ENCODE measurements around the gene SYNJ1. TPM values are rescaled to one million over a fixed set of nuclear protein-coding genes. Genes with fewer than 3 reads are reported as not detected.
"Not testable (repeated sequence)": the region's sequence is repeated elsewhere in the genome, so short reads cannot be mapped to it uniquely, and the experiment has no call there.

Gene SYNJ1
- total and polyA plus RNA-seq, 2 experiments from 2014 or later, result 1.4 to 4.2 TPM

GRCh38 chr21:32674038-32674437 lies 53.8 kb downstream of the SYNJ1 start (continued):
- TF ChIP-seq ZNF462 (CRISPR knock-in tag; IDR thresholded peaks at IDR 0.05) (no peak), ZNF331 (CRISPR knock-in tag; IDR thresholded peaks at IDR 0.05; ENCODE audit: low read depth) (no peak), ETS1 (IDR thresholded peaks at IDR 0.05) (no peak), POLR2AphosphoS5 (IDR thresholded peaks at IDR 0.05; ENCODE audit: low read depth) (no peak), CREB1 (CRISPR knock-in tag; IDR thresholded peaks at IDR 0.05; ENCODE audit: low read depth) (no peak), NANOG (IDR thresholded peaks at IDR 0.05; ENCODE audit: borderline replicate concordance) (no peak), STAT1 (IDR thresholded peaks at IDR 0.05; ENCODE audit: unreplicated experiment) (no peak), EZH2phosphoT487 (IDR thresholded peaks at IDR 0.05; ENCODE audit: unreplicated experiment) (no peak)

GRCh38 chr21:32666258-32666657 lies 61.6 kb downstream of the SYNJ1 start:
- Mint-ChIP-seq H3K27ac (no peak overlapping the region), H3K9me3 (peaks cover 26% of the 10 kb centered on the region), H3K4me3 (no peak overlapping the region), H3K36me3 (ENCODE audit: low read depth) (peaks cover 41% of the 10 kb centered on the region), H3K27me3 (ENCODE audit: insufficient read depth, low read depth, poor library complexity) (no peaks in the 10 kb centered on the region), H3K4me1 (no peaks in the 10 kb centered on the region)
- no peaks in the 10 kb centered on the region for H3K27me3 ChIP-seq (ENCODE audit: insufficient read depth)
- H3K9me2 ChIP-seq (ENCODE audit: insufficient read depth), result no peaks in the 10 kb centered on the region; the same call in 1 of the 2 replicates
- no peak for ATAC-seq
- no peaks in the 10 kb centered on the region for H3F3A ChIP-seq (replicated peaks; ENCODE audit: low read depth)
- H4K20me1 ChIP-seq (replicated peaks; ENCODE audit: insufficient read depth), result no peaks in the 10 kb centered on the region
- no peak for TF ChIP-seq CREB1 (CRISPR knock-in tag; IDR thresholded peaks at IDR 0.05; ENCODE audit: low read depth)
- TF ChIP-seq ETS1 (IDR thresholded peaks at IDR 0.05), result no peak
- no peak overlapping the region for H3K27ac ChIP-seq (ENCODE audit: low read depth)
- no peaks in the 10 kb centered on the region for H3K4me1 ChIP-seq (ENCODE audit: insufficient read depth)
- no peak overlapping the region for H2AFZ ChIP-seq
- no peak for DNase-seq (ENCODE audit: low spot score)
- H3K4me3 ChIP-seq, result no peak overlapping the region
- H3K79me2 ChIP-seq (replicated peaks; ENCODE audit: insufficient read depth), result no peaks in the 10 kb centered on the region
- no peak overlapping the region for H3K4me2 ChIP-seq
- peaks cover 6% of the 10 kb centered on the region; the same call in 1 of the 2 replicates for H3K36me3 ChIP-seq (ENCODE audit: insufficient read depth)

GRCh38 chr21:32664095-32664494 lies 63.7 kb downstream of the SYNJ1 start:
- not testable (repeated sequence) for H3F3A ChIP-seq (replicated peaks; ENCODE audit: low read depth); H3K4me1 Mint-ChIP-seq; H4K20me1 ChIP-seq (replicated peaks; ENCODE audit: insufficient read depth); H3K9me2 ChIP-seq (ENCODE audit: insufficient read depth); H3K4me2 ChIP-seq; H3K27ac Mint-ChIP-seq; H3K4me3 ChIP-seq; H3K4me3 Mint-ChIP-seq; H3K27me3 ChIP-seq (ENCODE audit: insufficient read depth); DNase-seq (ENCODE audit: low spot score); ATAC-seq; H3K27me3 Mint-ChIP-seq (ENCODE audit: insufficient read depth, low read depth, poor library complexity); H3K4me1 ChIP-seq (ENCODE audit: insufficient read depth); H3K27ac ChIP-seq (ENCODE audit: low read depth); H2AFZ ChIP-seq; H3K79me2 ChIP-seq (replicated peaks; ENCODE audit: insufficient read depth); H3K36me3 ChIP-seq (ENCODE audit: insufficient read depth)
- H3K9me3 Mint-ChIP-seq, result peaks cover 39% of the 10 kb centered on the region
- H3K36me3 Mint-ChIP-seq (ENCODE audit: low read depth), result peaks cover 60% of the 10 kb centered on the region

GRCh38 chr21:32661981-32662380 lies 65.8 kb downstream of the SYNJ1 start:
- H3K4me1 Mint-ChIP-seq; H3K4me3 ChIP-seq; H3K4me3 Mint-ChIP-seq; H3K4me2 ChIP-seq; ATAC-seq; H3K36me3 ChIP-seq (ENCODE audit: insufficient read depth); H3K27me3 Mint-ChIP-seq (ENCODE audit: insufficient read depth, low read depth, poor library complexity); H4K20me1 ChIP-seq (replicated peaks; ENCODE audit: insufficient read depth); H3K9me2 ChIP-seq (ENCODE audit: insufficient read depth); H3F3A ChIP-seq (replicated peaks; ENCODE audit: low read depth); H3K79me2 ChIP-seq (replicated peaks; ENCODE audit: insufficient read depth); H3K27ac Mint-ChIP-seq; H2AFZ ChIP-seq; DNase-seq (ENCODE audit: low spot score); H3K4me1 ChIP-seq (ENCODE audit: insufficient read depth); H3K27me3 ChIP-seq (ENCODE audit: insufficient read depth); H3K27ac ChIP-seq (ENCODE audit: low read depth): not testable (repeated sequence)
- peaks cover 75% of the 10 kb centered on the region for H3K36me3 Mint-ChIP-seq (ENCODE audit: low read depth)
- peaks cover 53% of the 10 kb centered on the region for H3K9me3 Mint-ChIP-seq
